ENCODE data around the gene FADS2. TPM values are rescaled to one million over a fixed set of nuclear protein-coding genes. Genes with fewer than 3 reads are reported as not detected.
A peak's percentile ranks its signal among the peaks of the same experiment; 100 is the strongest.

The FADS2 gene
- total and polyA plus RNA-seq, 2 of the 13 experiments (the other 11 are each of a cell fraction or from before 2014, with no cell fraction given), result 90.1 to 124 TPM

- TF ChIP-seq SMAD1 (CRISPR knock-in tag; IDR thresholded peaks at IDR 0.05; ENCODE audit: borderline replicate concordance, low read depth) (peak; percentile 71; the same call in 1 of the 2 replicates), KAT7 (CRISPR knock-in tag; IDR thresholded peaks at IDR 0.05; ENCODE audit: borderline replicate concordance) (no peak), ZNF260 (CRISPR knock-in tag; IDR thresholded peaks at IDR 0.05; ENCODE audit: borderline replicate concordance, low read depth) (no peak), FUBP1 (CRISPR knock-in tag; IDR thresholded peaks at IDR 0.05; ENCODE audit: borderline replicate concordance) (no peak), ZNF768 (CRISPR knock-in tag; IDR thresholded peaks at IDR 0.05) (no peak; the same call in 1 of the 2 replicates), ZNF280D (CRISPR knock-in tag; IDR thresholded peaks at IDR 0.05) (no peak), IKZF5 (CRISPR knock-in tag; IDR thresholded peaks at IDR 0.05) (peak; percentile 1; the same call in 1 of the 2 replicates), MAFF (IDR thresholded peaks at IDR 0.05; ENCODE audit: low read depth, low read length) (no peak), ARID4A (CRISPR knock-in tag; IDR thresholded peaks at IDR 0.05; ENCODE audit: borderline replicate concordance) (peak; percentile 16; the same call in 1 of the 2 replicates), IRF2 (CRISPR knock-in tag; IDR thresholded peaks at IDR 0.05) (no peak), KDM2A (CRISPR knock-in tag; IDR thresholded peaks at IDR 0.05; ENCODE audit: borderline replicate concordance, low read depth) (peak; percentile 50; the same call in 1 of the 2 replicates), XBP1 (CRISPR knock-in tag; IDR thresholded peaks at IDR 0.05) (no peak), KDM5A (IDR thresholded peaks at IDR 0.05; ENCODE audit: borderline replicate concordance, low read length) (no peak), ZSCAN25 (CRISPR knock-in tag; IDR thresholded peaks at IDR 0.05) (peak; percentile 79), SIX4 (CRISPR knock-in tag; IDR thresholded peaks at IDR 0.05) (no peak)
Observed at GRCh38 chr11:61904539-61905048, 76.5 kb downstream of the FADS2 start (continued).

Measured in HepG2 (cell line).